Measurements from ENCODE around the gene TRAPPC10. TPM values are rescaled to one million over a fixed set of nuclear protein-coding genes. Genes with fewer than 3 reads are reported as not detected.
A peak's percentile ranks its signal among the peaks of the same experiment; 100 is the strongest.

The TRAPPC10 gene
- total and polyA plus RNA-seq, 7 donors: 8.4 to 27.3 (median 19.6) TPM

- peak; percentile 46 for DNase-seq
- intact Hi-C loops (cut with DNase I): no loop called here
- H3K36me3 ChIP-seq: no peaks in the 10 kb centered on the region
- TF ChIP-seq EP300 (IDR thresholded peaks at IDR 0.05) (no peak), POLR2AphosphoS5 (IDR thresholded peaks at IDR 0.05) (no peak), POLR2A (IDR thresholded peaks at IDR 0.05) (no peak)
- TF ChIP-seq, protein P1, sequence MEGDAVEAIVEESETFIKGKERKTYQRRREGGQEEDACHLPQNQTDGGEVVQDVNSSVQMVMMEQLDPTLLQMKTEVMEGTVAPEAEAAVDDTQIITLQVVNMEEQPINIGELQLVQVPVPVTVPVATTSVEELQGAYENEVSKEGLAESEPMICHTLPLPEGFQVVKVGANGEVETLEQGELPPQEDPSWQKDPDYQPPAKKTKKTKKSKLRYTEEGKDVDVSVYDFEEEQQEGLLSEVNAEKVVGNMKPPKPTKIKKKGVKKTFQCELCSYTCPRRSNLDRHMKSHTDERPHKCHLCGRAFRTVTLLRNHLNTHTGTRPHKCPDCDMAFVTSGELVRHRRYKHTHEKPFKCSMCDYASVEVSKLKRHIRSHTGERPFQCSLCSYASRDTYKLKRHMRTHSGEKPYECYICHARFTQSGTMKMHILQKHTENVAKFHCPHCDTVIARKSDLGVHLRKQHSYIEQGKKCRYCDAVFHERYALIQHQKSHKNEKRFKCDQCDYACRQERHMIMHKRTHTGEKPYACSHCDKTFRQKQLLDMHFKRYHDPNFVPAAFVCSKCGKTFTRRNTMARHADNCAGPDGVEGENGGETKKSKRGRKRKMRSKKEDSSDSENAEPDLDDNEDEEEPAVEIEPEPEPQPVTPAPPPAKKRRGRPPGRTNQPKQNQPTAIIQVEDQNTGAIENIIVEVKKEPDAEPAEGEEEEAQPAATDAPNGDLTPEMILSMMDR (IDR thresholded peaks at IDR 0.05): no peak
- H3K9me3 ChIP-seq: no peaks in the 10 kb centered on the region
- H3K4me3 ChIP-seq: no peak overlapping the region
- no peaks in the 10 kb centered on the region for H3K27me3 ChIP-seq
- no peak overlapping the region for H3K27ac ChIP-seq
- H3K4me1 ChIP-seq: no peaks in the 10 kb centered on the region
- 89 to 96% methylated on average over 11 of the region's 11 CpGs for WGBS, 2 donors
These were observed 20.0 kb upstream of the TRAPPC10 start for GRCh38 chr21:43992121-43992520.

DNA sequence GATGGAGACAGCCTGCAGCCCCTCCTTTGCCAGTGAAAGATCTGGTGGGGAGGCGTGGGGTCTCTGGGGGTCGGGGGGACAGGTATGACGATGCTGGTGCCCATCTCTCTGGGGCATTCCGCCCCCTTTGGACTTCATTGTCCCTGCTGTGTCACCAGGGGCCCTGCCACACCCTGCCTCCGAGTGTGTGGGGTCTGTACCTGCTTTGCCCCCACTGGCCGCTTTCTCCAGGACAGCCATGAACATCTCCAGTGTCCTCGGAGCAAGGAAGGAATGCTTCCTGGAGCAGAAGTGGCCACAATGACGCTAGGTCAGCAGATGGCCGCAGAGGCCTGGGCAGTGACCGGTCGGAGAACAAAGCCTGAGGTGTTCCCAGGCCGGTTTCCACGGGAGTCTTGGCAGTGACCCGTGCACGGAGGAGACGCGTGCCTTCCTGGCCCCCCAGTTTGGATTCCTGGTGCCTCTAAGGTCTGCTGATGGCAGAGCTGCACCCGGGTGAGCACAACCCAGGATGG, 18.6 kb upstream of the TRAPPC10 start:
- Histone ChIP-seq H3K4me3 (no peak overlapping the region), H3K36me3 (no peaks in the 10 kb centered on the region), H3K27ac (no peak overlapping the region), H3K9me3 (no peaks in the 10 kb centered on the region), H3K4me1 (no peaks in the 10 kb centered on the region), H3K27me3 (no peaks in the 10 kb centered on the region)
- no peak for TF ChIP-seq EP300 (IDR thresholded peaks at IDR 0.05)
- TF ChIP-seq POLR2AphosphoS5 (IDR thresholded peaks at IDR 0.05): no peak
- TF ChIP-seq POLR2A (IDR thresholded peaks at IDR 0.05): no peak
- TF ChIP-seq, protein P1 (IDR thresholded peaks at IDR 0.05): no peak
- intact Hi-C loops (cut with DNase I): no loop called here
- 77 to 83% methylated on average over 18 of the region's 18 CpGs for WGBS, 2 donors
- peak; percentile 36 for DNase-seq

DNA sequence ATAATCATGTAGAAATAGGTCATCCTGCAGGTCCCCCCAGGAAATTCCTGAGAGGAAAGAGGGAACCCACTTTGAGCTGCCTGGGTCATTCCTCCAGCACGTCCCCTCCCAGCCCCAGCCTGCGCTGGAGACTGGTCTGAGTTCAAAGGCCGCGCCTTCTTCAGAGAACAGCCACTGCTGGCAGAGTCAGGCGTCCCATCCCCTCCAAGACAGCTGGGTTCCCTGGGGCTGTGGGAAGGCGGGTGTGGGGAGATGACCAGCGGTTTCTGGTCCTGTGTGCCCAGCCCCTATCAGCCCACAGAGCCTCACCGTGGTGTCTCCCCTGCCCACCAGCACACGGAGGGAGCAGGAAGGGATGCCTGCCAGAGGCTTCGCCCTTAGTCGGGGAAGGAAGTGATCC, 18.0 kb upstream of the TRAPPC10 start:
- Histone ChIP-seq H3K36me3 (no peaks in the 10 kb centered on the region), H3K4me1 (no peaks in the 10 kb centered on the region), H3K4me3 (no peak overlapping the region), H3K27me3 (no peaks in the 10 kb centered on the region), H3K9me3 (no peaks in the 10 kb centered on the region), H3K27ac (no peak overlapping the region)
- no peak for TF ChIP-seq POLR2A (IDR thresholded peaks at IDR 0.05)
- TF ChIP-seq EP300 (IDR thresholded peaks at IDR 0.05): no peak
- TF ChIP-seq, protein P1 (IDR thresholded peaks at IDR 0.05): no peak
- no peak for TF ChIP-seq POLR2AphosphoS5 (IDR thresholded peaks at IDR 0.05)
- intact Hi-C loops (cut with DNase I): no loop called here
- WGBS, 2 donors: 35 to 64% methylated on average over 11 of the region's 11 CpGs
- peak; percentile 52 for DNase-seq

- TF ChIP-seq POLR2AphosphoS5 (IDR thresholded peaks at IDR 0.05): no peak
- TF ChIP-seq, protein P1 (IDR thresholded peaks at IDR 0.05): no peak
- no peak for TF ChIP-seq EP300 (IDR thresholded peaks at IDR 0.05)
- TF ChIP-seq POLR2A (IDR thresholded peaks at IDR 0.05): no peak
- 93 to 94% methylated on average over 9 of the region's 9 CpGs for WGBS, 2 donors
- DNase-seq: peak; percentile 36
- Histone ChIP-seq H3K27ac (no peak overlapping the region), H3K4me1 (no peaks in the 10 kb centered on the region), H3K27me3 (no peaks in the 10 kb centered on the region), H3K4me3 (no peak overlapping the region), H3K36me3 (no peaks in the 10 kb centered on the region), H3K9me3 (no peaks in the 10 kb centered on the region)
- intact Hi-C loops (cut with DNase I): no loop called here
These were observed 17.5 kb upstream of the TRAPPC10 start for GRCh38 chr21:43994646-43995045.

DNA sequence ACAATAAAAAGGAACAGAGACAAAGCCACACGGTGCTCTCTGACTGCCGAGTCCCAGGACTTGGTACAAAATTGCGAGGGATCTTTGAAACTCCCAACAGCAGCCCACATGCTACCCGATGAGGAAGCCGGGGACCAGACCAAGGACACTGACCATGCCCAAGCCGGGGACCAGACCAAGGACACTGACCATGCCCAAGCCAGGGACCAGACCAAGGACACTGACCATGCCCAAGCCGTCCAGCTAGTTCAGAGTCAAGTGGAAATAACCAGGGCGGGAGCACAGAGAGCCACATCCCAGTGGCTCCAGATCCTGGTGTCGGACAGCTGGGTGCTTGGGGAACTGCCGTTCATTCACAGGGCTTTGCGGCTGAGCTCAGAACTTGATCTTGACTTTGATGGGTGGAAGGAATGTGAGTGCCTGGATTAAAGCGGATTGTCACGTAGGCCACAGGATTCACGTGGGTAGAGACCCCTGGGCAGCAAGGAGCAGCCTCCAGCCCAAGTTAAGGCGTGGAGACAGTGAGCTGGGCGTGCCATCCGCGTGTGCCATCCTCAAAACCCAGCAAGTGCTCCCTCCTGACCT, 16.5 kb upstream of the TRAPPC10 start:
- no peak overlapping the region for H3K4me3 ChIP-seq
- intact Hi-C loops (cut with DNase I): no loop called here
- DNase-seq: no peak
- H3K27ac ChIP-seq: no peak overlapping the region
- H3K36me3 ChIP-seq: no peaks in the 10 kb centered on the region
- no peaks in the 10 kb centered on the region for H3K4me1 ChIP-seq
- TF ChIP-seq POLR2A (IDR thresholded peaks at IDR 0.05) (no peak), EP300 (IDR thresholded peaks at IDR 0.05) (no peak), POLR2AphosphoS5 (IDR thresholded peaks at IDR 0.05) (no peak)
- TF ChIP-seq, protein P1 (IDR thresholded peaks at IDR 0.05): no peak
- H3K9me3 ChIP-seq: no peaks in the 10 kb centered on the region
- no peaks in the 10 kb centered on the region for H3K27me3 ChIP-seq
- WGBS, 2 donors: 88 to 93% methylated on average over 18 of the region's 18 CpGs
